ENCODE measurements around the gene ARHGEF2.

- TF ChIP-seq CTCF (IDR thresholded peaks at IDR 0.05) (no peak), MAX (IDR thresholded peaks at IDR 0.05; ENCODE audit: low read depth) (no peak; the same call in 1 of the 2 replicates), RAD21 (IDR thresholded peaks at IDR 0.05; ENCODE audit: low read length) (no peak), YY1 (IDR thresholded peaks at IDR 0.05; ENCODE audit: low read depth) (no peak)
Measured at GRCh38 chr1:155977690-155978324, 540 bp downstream of the ARHGEF2 start.

Measured in SK-N-SH (cell line).